IMR-90 (cell line): ENCODE measurements around the gene COX6B1. TPM values are rescaled to one million over a fixed set of nuclear protein-coding genes. Genes with fewer than 3 reads are reported as not detected.

Source experiments
- ATAC-seq: fragments of 200-7000 bp; cut with Tn5 transposase; 2 replicates; pipeline ENCODE4 v1.9.1; 2020; ENCODE audit warnings: low read depth, mild to moderate bottlenecking, moderate library complexity
- BruUV-seq: library from RNA; stranded (reverse); fragments of 400-500 nt; replicated peaks from 2 replicates; lab custom pipeline; 2021; lab: Mats Ljungman, UMichigan
- CTCF ChIA-PET: fragments of 300-600 bp; formaldehyde crosslinking; extraction: SDS; loops from one replicate; lab custom pipeline; 2021; ENCODE audit warnings: antibody characterized with exemption; lab: Yijun Ruan, JAX
- POLR2A ChIA-PET: fragments of 300-600 bp; sonication (Branson Sonifier 250); formaldehyde crosslinking; loops from one replicate; lab custom pipeline; 2022; ENCODE audit warnings: antibody characterized with exemption; ENCODE audit not compliant: unreplicated experiment; lab: Charles Lee
- DNase-seq: peaks from one replicate; pipeline ENCODE4 v3.0.0; 2013
- H2AFZ ChIP-seq: replicated peaks from 2 replicates; pipeline ENCODE3; 2013; ENCODE audit warnings: low read length, mild to moderate bottlenecking; ENCODE audit not compliant: poor library complexity
- H2AK5ac ChIP-seq: 2 replicates; pipeline ENCODE4 v1.6.1; 2013; ENCODE audit warnings: low read depth, low read length, inconsistent platforms
- H2AK9ac ChIP-seq: replicated peaks from 2 replicates; pipeline ENCODE3; 2013; ENCODE audit warnings: mild to moderate bottlenecking, low read depth, low read length, moderate library complexity; ENCODE audit not compliant: poor library complexity
- H2BK120ac ChIP-seq: 2 replicates; pipeline ENCODE4 v1.6.1; 2013; ENCODE audit warnings: low read depth, low read length, inconsistent platforms
- H2BK15ac ChIP-seq: 3 replicates; pipeline ENCODE4 v1.6.1; 2013; ENCODE audit warnings: low read depth, low read length, inconsistent platforms
- H2BK20ac ChIP-seq: 2 replicates; pipeline ENCODE4 v1.6.1; 2013; ENCODE audit warnings: low read depth, mild to moderate bottlenecking, inconsistent platforms, low read length, moderate library complexity
- H2BK5ac ChIP-seq: 2 replicates; pipeline ENCODE4 v1.6.1; 2013; ENCODE audit warnings: mild to moderate bottlenecking, low read depth, low read length, inconsistent platforms; ENCODE audit not compliant: poor library complexity, severe bottlenecking
- H3K14ac ChIP-seq: replicated peaks from 2 replicates; pipeline ENCODE4 v1.6.1; 2013; ENCODE audit warnings: low read depth, low read length, inconsistent platforms
- H3K18ac ChIP-seq: 2 replicates; pipeline ENCODE4 v1.6.1; 2013; ENCODE audit warnings: low read depth, low read length, control low read depth
- H3K23ac ChIP-seq: 2 replicates; pipeline ENCODE4 v1.6.1; 2013; ENCODE audit warnings: low read depth, low read length, inconsistent platforms
- H3K27ac ChIP-seq: 2 replicates; pipeline ENCODE4 v1.5.1; 2013; ENCODE audit warnings: mild to moderate bottlenecking, control low read depth, low read length; ENCODE audit not compliant: insufficient read depth
- H3K27me3 ChIP-seq: 2 replicates; pipeline ENCODE4 v1.6.1; 2013; ENCODE audit warnings: low read length; ENCODE audit not compliant: control insufficient read depth, insufficient read depth
- H3K36me3 ChIP-seq: 2 replicates; pipeline ENCODE4 v1.6.1; 2013; ENCODE audit warnings: low read length, mixed read lengths; ENCODE audit not compliant: control insufficient read depth, insufficient read depth
- H3K4ac ChIP-seq: 2 replicates; pipeline ENCODE4 v1.6.1; 2013; ENCODE audit warnings: low read depth, low read length, inconsistent platforms
- H3K4me1 ChIP-seq: 2 replicates; pipeline ENCODE4 v1.6.1; 2013; ENCODE audit warnings: low read length, mixed read lengths; ENCODE audit not compliant: control insufficient read depth, insufficient read depth
- H3K4me2 ChIP-seq: 2 replicates; pipeline ENCODE4 v1.6.1; 2013; ENCODE audit warnings: low read depth, mild to moderate bottlenecking, control low read depth, low read length, moderate library complexity
- H3K4me3 ChIP-seq: 2 replicates; pipeline ENCODE4 v1.5.1; 2013; ENCODE audit warnings: low read depth, mild to moderate bottlenecking, control low read depth, low read length, moderate library complexity; ENCODE audit not compliant: insufficient read depth
- H3K56ac ChIP-seq: 2 replicates; pipeline ENCODE4 v1.6.1; 2013; ENCODE audit warnings: low read length, inconsistent platforms; ENCODE audit not compliant: insufficient read depth; ENCODE audit errors: extremely low read depth
- H3K79me1 ChIP-seq, 2 experiments: 2 replicates each; pipeline ENCODE4 v1.6.1; 2013; ENCODE audit warnings: low read length in 2 of 2, inconsistent platforms in 1 of 2, low read depth in 1 of 2
- H3K9ac ChIP-seq: 2 replicates; pipeline ENCODE4 v1.6.1; 2013; ENCODE audit warnings: low read depth, low read length, control low read depth
- H3K9me1 ChIP-seq: 2 replicates; pipeline ENCODE4 v1.6.1; 2013; ENCODE audit warnings: low read length, inconsistent platforms; ENCODE audit not compliant: insufficient read depth
- H3K9me3 ChIP-seq: 2 replicates; pipeline ENCODE4 v1.6.1; 2013; ENCODE audit warnings: low read length; ENCODE audit not compliant: control insufficient read depth, insufficient read depth
- H4K20me1 ChIP-seq: 2 replicates; pipeline ENCODE4 v1.6.1; 2013; ENCODE audit warnings: low read length, inconsistent platforms; ENCODE audit not compliant: insufficient read depth
- H4K5ac ChIP-seq: 2 replicates; pipeline ENCODE4 v1.6.1; 2013; ENCODE audit warnings: mild to moderate bottlenecking, low read depth, low read length, control low read depth
- H4K8ac ChIP-seq, 2 experiments: 2 replicates each; pipeline ENCODE4 v1.6.1; 2013; ENCODE audit warnings: low read depth in 2 of 2, low read length in 2 of 2, control low read depth in 1 of 2, inconsistent platforms in 1 of 2
- H4K91ac ChIP-seq: 2 replicates; pipeline ENCODE4 v1.6.1; 2013; ENCODE audit warnings: low read depth, low read length, inconsistent platforms; ENCODE audit not compliant: insufficient read depth
- BHLHE40 ChIP-seq: fragments of 150-350 bp; IDR thresholded peaks from 2 replicates; pipeline ENCODE4 v1.6.1; 2016; ENCODE audit warnings: mild to moderate bottlenecking, low read depth, low read length
- CHD1 ChIP-seq: IDR thresholded peaks from 2 replicates; pipeline ENCODE4 v1.6.1; 2012; ENCODE audit warnings: low read depth, low read length, improper control_type of control experiment
- FOS ChIP-seq: fragments of 150-350 bp; IDR thresholded peaks from 2 replicates; pipeline ENCODE4 v1.6.1; 2016; ENCODE audit warnings: low read depth, low read length
- MAFK ChIP-seq: IDR thresholded peaks from 2 replicates; pipeline ENCODE4 v1.6.1; 2012; ENCODE audit warnings: low read depth, low read length, improper control_type of control experiment
- MAZ ChIP-seq: IDR thresholded peaks from 2 replicates; pipeline ENCODE4 v1.6.1; 2012; ENCODE audit warnings: low read depth, mild to moderate bottlenecking, low read length, improper control_type of control experiment, moderate library complexity, borderline replicate concordance
- NFE2L2 ChIP-seq: fragments of 150-350 bp; IDR thresholded peaks from 2 replicates; pipeline ENCODE4 v1.6.1; 2016; ENCODE audit warnings: low read depth, mild to moderate bottlenecking, low read length
- POLR2A ChIP-seq: IDR thresholded peaks from 2 replicates; pipeline ENCODE4 v1.6.1; 2012; ENCODE audit warnings: mild to moderate bottlenecking, low read depth, low read length
- RAD21 ChIP-seq: IDR thresholded peaks from 2 replicates; pipeline ENCODE4 v1.6.1; 2012; ENCODE audit warnings: low read length, improper control_type of control experiment
- RCOR1 ChIP-seq: IDR thresholded peaks from 2 replicates; pipeline ENCODE4 v1.6.1; 2012; ENCODE audit warnings: mild to moderate bottlenecking, low read length, improper control_type of control experiment; ENCODE audit not compliant: insufficient replicate concordance
- RFX5 ChIP-seq: IDR thresholded peaks from 2 replicates; pipeline ENCODE4 v1.8.0; 2012; ENCODE audit warnings: low read depth, mild to moderate bottlenecking, low read length, moderate library complexity
- SMC3 ChIP-seq: fragments of 150-350 bp; IDR thresholded peaks from 2 replicates; pipeline ENCODE4 v1.6.1; 2016; ENCODE audit warnings: low read depth, mild to moderate bottlenecking, antibody characterized with exemption, low read length, moderate library complexity
- WGBS, 2 experiments: methylation state at CpG; one replicate each; pipeline versions ENCODE4 v1.1.5 to v1.1.7; 2013; ENCODE audit warnings: missing lambda C conversion rate in 2 of 2; ENCODE audit not compliant: insufficient read length in 1 of 2; ENCODE audit errors: extremely low coverage in 2 of 2; 5-methylcytosine and 5-hydroxymethylcytosine counted together
- dilution Hi-C: fragments of 300-500 bp; cut with HindIII; formaldehyde crosslinking; loops from one replicate; pipeline ENCODE4 v1.14.3; 2018; ENCODE audit warnings: low sequenced_read_pairs; ENCODE audit not compliant: unreplicated experiment
- in situ Hi-C: fragments of 300-500 bp; cut with MboI; formaldehyde crosslinking; loops from 3 replicates; pipeline ENCODE4 v1.14.3; 2019; ENCODE audit warnings: low sequenced_read_pairs, inconsistent platforms, mixed read lengths
- intact Hi-C: fragments of 100-400 bp; cut with micrococcal nuclease; formaldehyde crosslinking; loops from 2 replicates; pipeline ENCODE4 v1.10.0; 2022
- polyA plus RNA-seq, 3 experiments: library from polyadenylated mRNA; depleted of rRNA; stranded (reverse); fragments of >200 nt; gene quantifications; 2 replicates each; pipeline ENCODE4 v1.2.3, GENCODE V29; 2012; ENCODE audit warnings: low replicate concordance in 1 of 3
- total RNA-seq: library from RNA; depleted of rRNA; stranded (reverse); fragments of >200 nt; gene quantifications from 2 replicates; pipeline ENCODE4 v1.2.3, GENCODE V29; 2012
- TF ChIP-seq, protein P1 (sequence below): conservative IDR thresholded peaks from 2 replicates; pipeline ENCODE4 v1.5.1; 2012; ENCODE audit warnings: mild to moderate bottlenecking, low read depth, low read length, improper control_type of control experiment
- TF ChIP-seq, protein P2 (sequence below): fragments of 150-350 bp; IDR thresholded peaks from 2 replicates; pipeline ENCODE4 v1.6.1; 2016; ENCODE audit warnings: low read depth, mild to moderate bottlenecking, low read length, moderate library complexity, borderline replicate concordance

Gene COX6B1
- total and polyA plus RNA-seq, 2 of the 4 experiments (the other 2 are of a cell fraction), result 914 to 983 TPM

DNA sequence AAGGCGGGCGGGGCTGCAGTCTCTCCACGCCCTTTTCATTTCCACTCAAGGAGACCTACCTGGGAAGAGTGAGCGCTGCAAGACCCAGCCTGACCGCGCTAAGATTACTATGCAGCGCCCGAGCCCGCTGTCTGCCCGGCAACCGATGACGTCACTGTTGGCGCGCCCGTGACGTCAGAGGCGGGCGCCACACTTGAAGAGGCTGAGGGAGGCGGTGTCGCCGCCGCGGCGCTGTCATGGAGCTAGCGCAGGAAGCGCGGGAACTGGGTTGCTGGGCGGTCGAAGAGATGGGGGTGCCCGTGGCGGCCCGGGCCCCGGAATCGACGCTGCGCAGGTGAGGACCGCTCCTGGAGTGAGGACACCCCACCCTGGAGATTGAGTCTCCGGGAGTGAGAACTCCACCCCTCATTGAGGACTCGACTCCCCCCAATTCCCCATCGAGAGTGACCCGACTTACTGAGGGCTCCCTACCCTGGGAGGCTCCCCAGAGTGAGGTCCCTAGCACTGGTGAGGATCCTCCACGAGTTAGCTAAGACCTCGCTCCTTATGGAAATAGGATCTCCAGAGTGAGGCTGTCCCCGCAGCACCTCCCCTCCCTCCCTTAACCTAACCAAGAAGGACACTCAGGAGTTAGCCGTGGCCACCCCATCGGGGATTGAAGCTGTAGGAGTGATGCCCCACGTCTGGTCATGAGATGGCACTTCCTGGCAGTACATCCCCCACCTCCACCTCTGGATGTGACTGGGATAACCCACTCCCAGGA, 35.4 kb upstream of the COX6B1 start, which contains the start of gene HAUS5:
HAUS5 (plus strand) TSS at position 177 of the 763 bp plus-strand sequence; CDS start at position 237, 60 bp downstream.
- ChIA-PET POLR2A (interaction anchor here (0.5 to 0.6 kb wide), 2 partner anchors 33 to 42 kb away, joined by 3 read pairs; no protein-coding TSS in a partner anchor), CTCF (interaction anchor here (0.8 kb wide), 1 partner anchor 21 kb away, joined by 3 read pairs; no protein-coding TSS in a partner anchor)
- H3K18ac ChIP-seq, result no peak within 1 kb of the TSS
- H2AFZ ChIP-seq, result peak within 1 kb of the TSS; percentile 100
- H2BK15ac ChIP-seq, result no peak within 1 kb of the TSS
- H4K8ac ChIP-seq, result peak within 1 kb of the TSS; percentile 48 to 81
- H3K9ac ChIP-seq, result peak within 1 kb of the TSS; percentile 69
- H3K79me1 ChIP-seq, result peaks cover 0 to 11% of the 10 kb centered on the region in 2 experiments; a peak in 1 of 4 replicates
- peak within 1 kb of the TSS; percentile 88 for H3K56ac ChIP-seq
- H2BK5ac ChIP-seq, result no peak within 1 kb of the TSS
- peak within 1 kb of the TSS; percentile 87 for H3K14ac ChIP-seq
- peak within 1 kb of the TSS; percentile 38; the same call in 1 of the 2 replicates for H3K27ac ChIP-seq
- BruUV-seq, result no TSS peak
- DNase-seq (peak; percentile 87), ATAC-seq (peak; percentile 100)
- dilution Hi-C loops, result no loop called here
- peak within 1 kb of the TSS; percentile 90 for H3K23ac ChIP-seq
- H2AK5ac ChIP-seq, result peak within 1 kb of the TSS; percentile 54; the same call in 1 of the 2 replicates
- H3K4me1 ChIP-seq, result no peaks in the 10 kb centered on the region
- peak within 1 kb of the TSS; percentile 89 for H2AK9ac ChIP-seq
- in situ Hi-C loops, result no loop called here
- H2BK120ac ChIP-seq, result no peak within 1 kb of the TSS; the same call in 1 of the 2 replicates
- peak within 1 kb of the TSS; percentile 79 for H3K4ac ChIP-seq
- H4K5ac ChIP-seq, result peak within 1 kb of the TSS; percentile 70
- H4K20me1 ChIP-seq, result no peaks in the 10 kb centered on the region
- no peaks in the 10 kb centered on the region for H3K27me3 ChIP-seq
- H3K9me1 ChIP-seq, result peaks cover 7% of the 10 kb centered on the region; the same call in 1 of the 2 replicates
- intact Hi-C loops, result no loop called here
- H2BK20ac ChIP-seq, result no peak within 1 kb of the TSS
- H4K91ac ChIP-seq, result no peak within 1 kb of the TSS; the same call in 1 of the 2 replicates
- H3K9me3 ChIP-seq, result peaks cover 4% of the 10 kb centered on the region
- H3K36me3 ChIP-seq, result peaks cover 3% of the 10 kb centered on the region; the same call in 1 of the 2 replicates
- peak within 1 kb of the TSS; percentile 97 for H3K4me2 ChIP-seq
- peak within 1 kb of the TSS; percentile 78 for H3K4me3 ChIP-seq
- 0% methylated on average over 8 of the region's 47 CpGs; no CpG with 5 or more reads in 1 of the 2 experiments for WGBS, 2 experiments
- TF ChIP-seq BHLHE40 (peak; percentile 74; the same call in 1 of the 2 replicates), NFE2L2 (no peak), FOS (peak; percentile 80), MAFK (no peak), RAD21 (no peak), SMC3 (no peak), MAZ (peak; percentile 56; the same call in 1 of the 2 replicates), RCOR1 (no peak), POLR2A (no peak), CHD1 (no peak), RFX5 (peak; percentile 100)
- TF ChIP-seq, protein P1, sequence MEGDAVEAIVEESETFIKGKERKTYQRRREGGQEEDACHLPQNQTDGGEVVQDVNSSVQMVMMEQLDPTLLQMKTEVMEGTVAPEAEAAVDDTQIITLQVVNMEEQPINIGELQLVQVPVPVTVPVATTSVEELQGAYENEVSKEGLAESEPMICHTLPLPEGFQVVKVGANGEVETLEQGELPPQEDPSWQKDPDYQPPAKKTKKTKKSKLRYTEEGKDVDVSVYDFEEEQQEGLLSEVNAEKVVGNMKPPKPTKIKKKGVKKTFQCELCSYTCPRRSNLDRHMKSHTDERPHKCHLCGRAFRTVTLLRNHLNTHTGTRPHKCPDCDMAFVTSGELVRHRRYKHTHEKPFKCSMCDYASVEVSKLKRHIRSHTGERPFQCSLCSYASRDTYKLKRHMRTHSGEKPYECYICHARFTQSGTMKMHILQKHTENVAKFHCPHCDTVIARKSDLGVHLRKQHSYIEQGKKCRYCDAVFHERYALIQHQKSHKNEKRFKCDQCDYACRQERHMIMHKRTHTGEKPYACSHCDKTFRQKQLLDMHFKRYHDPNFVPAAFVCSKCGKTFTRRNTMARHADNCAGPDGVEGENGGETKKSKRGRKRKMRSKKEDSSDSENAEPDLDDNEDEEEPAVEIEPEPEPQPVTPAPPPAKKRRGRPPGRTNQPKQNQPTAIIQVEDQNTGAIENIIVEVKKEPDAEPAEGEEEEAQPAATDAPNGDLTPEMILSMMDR, result peak; percentile 23; the same call in 1 of the 2 replicates
- TF ChIP-seq, protein P2, sequence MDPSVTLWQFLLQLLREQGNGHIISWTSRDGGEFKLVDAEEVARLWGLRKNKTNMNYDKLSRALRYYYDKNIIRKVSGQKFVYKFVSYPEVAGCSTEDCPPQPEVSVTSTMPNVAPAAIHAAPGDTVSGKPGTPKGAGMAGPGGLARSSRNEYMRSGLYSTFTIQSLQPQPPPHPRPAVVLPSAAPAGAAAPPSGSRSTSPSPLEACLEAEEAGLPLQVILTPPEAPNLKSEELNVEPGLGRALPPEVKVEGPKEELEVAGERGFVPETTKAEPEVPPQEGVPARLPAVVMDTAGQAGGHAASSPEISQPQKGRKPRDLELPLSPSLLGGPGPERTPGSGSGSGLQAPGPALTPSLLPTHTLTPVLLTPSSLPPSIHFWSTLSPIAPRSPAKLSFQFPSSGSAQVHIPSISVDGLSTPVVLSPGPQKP, result no peak
